ENCODE data around the gene NFIC. TPM values are rescaled to one million over a fixed set of nuclear protein-coding genes. Genes with fewer than 3 reads are reported as not detected.
A peak's percentile ranks its signal among the peaks of the same experiment; 100 is the strongest.

Gene NFIC
- total RNA-seq, 1 donor from 2014 or later: 38.3 TPM

DNA sequence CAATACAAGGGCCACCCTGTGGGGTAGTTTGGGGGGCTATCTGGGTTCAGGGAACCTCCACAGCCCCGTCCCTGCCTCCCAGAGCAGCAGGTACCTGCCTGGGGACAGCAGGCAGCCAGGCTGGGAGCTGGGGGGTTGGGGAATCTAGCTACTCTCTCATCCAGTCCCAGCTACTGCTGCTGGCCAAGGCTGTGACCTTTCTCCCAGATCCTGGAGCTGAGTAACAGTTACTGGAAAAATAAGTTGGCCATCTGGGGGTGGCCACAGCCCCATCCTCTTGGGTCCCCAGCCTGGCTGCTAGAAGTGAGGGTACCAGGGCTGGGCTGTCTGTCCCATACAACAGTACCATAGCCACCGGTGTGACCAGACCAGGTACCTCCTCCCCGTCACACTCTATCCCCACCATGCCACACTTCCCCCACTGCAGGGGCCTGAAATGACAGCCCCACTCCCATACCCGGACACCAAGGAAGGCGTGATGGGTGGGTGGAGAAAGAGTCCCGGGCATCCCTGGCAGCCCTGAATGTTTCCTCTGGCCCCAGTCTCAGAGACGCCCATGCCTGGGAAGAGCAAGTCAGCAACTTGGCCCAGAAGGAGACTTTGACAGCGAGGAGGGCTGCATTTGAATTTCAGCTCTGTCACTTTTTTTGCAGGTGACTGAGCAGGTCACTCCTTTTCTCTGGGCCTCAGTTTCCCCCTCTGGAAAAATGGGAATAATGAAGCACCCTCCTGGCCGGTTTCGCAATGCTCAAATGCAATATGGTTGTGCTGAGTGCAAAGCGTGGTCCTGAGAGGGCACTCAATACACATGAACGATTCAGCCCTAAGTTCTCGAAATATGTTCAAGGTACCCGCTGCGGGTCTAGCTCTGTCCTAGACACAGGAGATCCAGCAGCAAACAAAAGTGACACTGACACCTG, 30.7 kb upstream of the NFIC start:
- Mint-ChIP-seq H3K9me3 (ENCODE audit: unreplicated experiment) (peaks cover 3% of the 10 kb centered on the region), H3K36me3 (ENCODE audit: low read depth, unreplicated experiment) (no peaks in the 10 kb centered on the region), H3K27ac (ENCODE audit: unreplicated experiment) (no peak overlapping the region), H3K4me1 (ENCODE audit: low read depth, unreplicated experiment) (no peaks in the 10 kb centered on the region), H3K27me3 (ENCODE audit: low read depth, unreplicated experiment) (peaks cover 57% of the 10 kb centered on the region), H3K4me3 (ENCODE audit: unreplicated experiment) (no peak overlapping the region)
- Histone ChIP-seq H3K9me3 (ENCODE audit: insufficient read depth, low read depth, low read length) (no peaks in the 10 kb centered on the region), H3K27ac (ENCODE audit: low read depth, low read length) (no peak overlapping the region), H3K79me2 (ENCODE audit: insufficient read depth, low read length) (no peaks in the 10 kb centered on the region), H4K20me1 (ENCODE audit: insufficient read depth, low read length) (no peaks in the 10 kb centered on the region), H3K4me2 (ENCODE audit: low read length) (no peak overlapping the region), H3K9ac (ENCODE audit: low read length) (no peak overlapping the region), H3K27me3 (ENCODE audit: insufficient read depth, low read length) (peaks cover 3% of the 10 kb centered on the region), H2AFZ (ENCODE audit: low read depth, low read length) (no peak overlapping the region), H3K4me3 (ENCODE audit: insufficient read depth, low read depth, low read length) (no peak overlapping the region), H3K36me3 (ENCODE audit: insufficient read depth, low read length) (no peaks in the 10 kb centered on the region), H3K4me1 (ENCODE audit: insufficient read depth, low read length) (no peaks in the 10 kb centered on the region)
- no peak for DNase-seq (ENCODE audit: low read depth)
- FAIRE-seq: no peak
- TF ChIP-seq, protein P1, sequence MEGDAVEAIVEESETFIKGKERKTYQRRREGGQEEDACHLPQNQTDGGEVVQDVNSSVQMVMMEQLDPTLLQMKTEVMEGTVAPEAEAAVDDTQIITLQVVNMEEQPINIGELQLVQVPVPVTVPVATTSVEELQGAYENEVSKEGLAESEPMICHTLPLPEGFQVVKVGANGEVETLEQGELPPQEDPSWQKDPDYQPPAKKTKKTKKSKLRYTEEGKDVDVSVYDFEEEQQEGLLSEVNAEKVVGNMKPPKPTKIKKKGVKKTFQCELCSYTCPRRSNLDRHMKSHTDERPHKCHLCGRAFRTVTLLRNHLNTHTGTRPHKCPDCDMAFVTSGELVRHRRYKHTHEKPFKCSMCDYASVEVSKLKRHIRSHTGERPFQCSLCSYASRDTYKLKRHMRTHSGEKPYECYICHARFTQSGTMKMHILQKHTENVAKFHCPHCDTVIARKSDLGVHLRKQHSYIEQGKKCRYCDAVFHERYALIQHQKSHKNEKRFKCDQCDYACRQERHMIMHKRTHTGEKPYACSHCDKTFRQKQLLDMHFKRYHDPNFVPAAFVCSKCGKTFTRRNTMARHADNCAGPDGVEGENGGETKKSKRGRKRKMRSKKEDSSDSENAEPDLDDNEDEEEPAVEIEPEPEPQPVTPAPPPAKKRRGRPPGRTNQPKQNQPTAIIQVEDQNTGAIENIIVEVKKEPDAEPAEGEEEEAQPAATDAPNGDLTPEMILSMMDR (IDR thresholded peaks at IDR 0.05; ENCODE audit: insufficient read depth, low read depth, low read length): no peak
- no peak for TF ChIP-seq EZH2 (IDR thresholded peaks at IDR 0.05; ENCODE audit: insufficient read depth, low read length)

DNA sequence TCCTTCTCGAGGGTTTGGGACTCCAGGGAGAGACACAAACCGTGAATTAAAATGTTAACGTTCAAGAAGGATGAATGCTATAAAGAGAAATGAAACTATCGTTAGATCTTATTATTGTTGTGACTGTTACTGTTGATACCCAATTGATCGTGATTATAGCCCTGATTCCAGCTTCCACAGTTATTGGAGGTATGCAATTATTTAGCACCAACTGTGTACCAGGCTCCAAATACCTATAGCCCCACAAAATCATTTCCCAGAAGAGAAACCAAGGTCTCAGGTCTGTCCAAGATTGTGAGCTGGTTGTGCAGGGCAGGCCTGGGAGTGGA, 30.1 kb upstream of the NFIC start:
- Histone ChIP-seq H3K4me1 (ENCODE audit: insufficient read depth, low read length) (no peaks in the 10 kb centered on the region), H3K4me2 (ENCODE audit: low read length) (peak overlapping the region; percentile 28), H3K27ac (ENCODE audit: low read depth, low read length) (no peak overlapping the region), H3K9me3 (ENCODE audit: insufficient read depth, low read depth, low read length) (no peaks in the 10 kb centered on the region), H3K36me3 (ENCODE audit: insufficient read depth, low read length) (no peaks in the 10 kb centered on the region), H3K4me3 (ENCODE audit: insufficient read depth, low read depth, low read length) (no peak overlapping the region), H2AFZ (ENCODE audit: low read depth, low read length) (no peak overlapping the region), H3K79me2 (ENCODE audit: insufficient read depth, low read length) (no peaks in the 10 kb centered on the region), H3K27me3 (ENCODE audit: insufficient read depth, low read length) (peaks cover under 1% of the 10 kb centered on the region), H3K9ac (ENCODE audit: low read length) (peak overlapping the region; percentile 9), H4K20me1 (ENCODE audit: insufficient read depth, low read length) (no peaks in the 10 kb centered on the region)
- Mint-ChIP-seq H3K4me3 (ENCODE audit: unreplicated experiment) (no peak overlapping the region), H3K36me3 (ENCODE audit: low read depth, unreplicated experiment) (no peaks in the 10 kb centered on the region), H3K27ac (ENCODE audit: unreplicated experiment) (no peak overlapping the region), H3K27me3 (ENCODE audit: low read depth, unreplicated experiment) (peaks cover 55% of the 10 kb centered on the region), H3K4me1 (ENCODE audit: low read depth, unreplicated experiment) (no peaks in the 10 kb centered on the region), H3K9me3 (ENCODE audit: unreplicated experiment) (peaks cover under 1% of the 10 kb centered on the region)
- no peak for DNase-seq (ENCODE audit: low read depth)
- FAIRE-seq: no peak
- TF ChIP-seq, protein P1 (IDR thresholded peaks at IDR 0.05; ENCODE audit: insufficient read depth, low read depth, low read length): no peak
- no peak for TF ChIP-seq EZH2 (IDR thresholded peaks at IDR 0.05; ENCODE audit: insufficient read depth, low read length)

All from astrocyte (in vitro differentiated cells and primary cell).